Memory B cell (primary cell): ENCODE measurements around the gene SFMBT1.

Experiments
- ATAC-seq: fragments of 150-1000 bp; cut with Tn5 transposase; 2 replicates; pipeline ENCODE4 v1.10.0; 2021; ENCODE audit warnings: low read depth, mild to moderate bottlenecking, moderate library complexity
- DNase-seq, 2 donors: peaks; one replicate each; pipeline ENCODE4 v3.0.0; 2022; ENCODE audit warnings: low spot score in 2 of 2
- H3K27ac Mint-ChIP-seq: one replicate; pipeline ENCODE4 v1.8.0; 2022; ENCODE audit warnings: mild to moderate bottlenecking, moderate library complexity, mixed read lengths
- H3K27me3 Mint-ChIP-seq: one replicate; pipeline ENCODE4 v1.8.0; 2022; ENCODE audit warnings: mixed read lengths
- H3K36me3 Mint-ChIP-seq: one replicate; pipeline ENCODE4 v1.8.0; 2022; ENCODE audit warnings: mild to moderate bottlenecking, mixed read lengths
- H3K4me1 Mint-ChIP-seq: one replicate; pipeline ENCODE4 v1.8.0; 2022; ENCODE audit warnings: mixed read lengths
- H3K4me3 Mint-ChIP-seq: one replicate; pipeline ENCODE4 v1.8.0; 2022; ENCODE audit warnings: mild to moderate bottlenecking, moderate library complexity, mixed read lengths
- H3K9me3 Mint-ChIP-seq: one replicate; pipeline ENCODE4 v1.8.0; 2022; ENCODE audit warnings: mixed read lengths

The SFMBT1 gene

DNA sequence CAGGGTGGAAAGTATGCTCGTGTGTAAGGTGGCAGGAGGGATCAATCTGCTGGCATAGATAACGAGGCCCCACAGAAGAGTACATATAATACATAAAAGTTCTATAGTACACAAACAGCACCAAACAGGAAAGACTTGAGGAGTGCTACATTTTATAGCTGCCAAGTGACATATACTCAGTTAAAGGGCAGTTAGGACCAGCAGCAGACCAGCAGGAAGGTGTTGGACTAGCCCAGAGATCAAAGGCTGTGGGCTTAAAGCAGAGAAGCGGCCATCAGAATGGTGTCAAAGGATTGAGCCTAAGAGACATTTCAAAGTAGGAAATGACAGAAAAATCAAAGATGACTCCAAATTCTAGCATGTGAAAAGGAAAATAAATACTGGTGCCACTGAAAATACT is 34.5 kb downstream of the SFMBT1 start:
- H3K27me3 Mint-ChIP-seq, result no peaks in the 10 kb centered on the region
- no peak for ATAC-seq
- DNase-seq, result no peak
- H3K9me3 Mint-ChIP-seq, result no peaks in the 10 kb centered on the region
- peaks cover 4% of the 10 kb centered on the region for H3K36me3 Mint-ChIP-seq
- no peak overlapping the region for H3K4me3 Mint-ChIP-seq
- H3K4me1 Mint-ChIP-seq, result peaks cover 18% of the 10 kb centered on the region
- no peak overlapping the region for H3K27ac Mint-ChIP-seq

DNA sequence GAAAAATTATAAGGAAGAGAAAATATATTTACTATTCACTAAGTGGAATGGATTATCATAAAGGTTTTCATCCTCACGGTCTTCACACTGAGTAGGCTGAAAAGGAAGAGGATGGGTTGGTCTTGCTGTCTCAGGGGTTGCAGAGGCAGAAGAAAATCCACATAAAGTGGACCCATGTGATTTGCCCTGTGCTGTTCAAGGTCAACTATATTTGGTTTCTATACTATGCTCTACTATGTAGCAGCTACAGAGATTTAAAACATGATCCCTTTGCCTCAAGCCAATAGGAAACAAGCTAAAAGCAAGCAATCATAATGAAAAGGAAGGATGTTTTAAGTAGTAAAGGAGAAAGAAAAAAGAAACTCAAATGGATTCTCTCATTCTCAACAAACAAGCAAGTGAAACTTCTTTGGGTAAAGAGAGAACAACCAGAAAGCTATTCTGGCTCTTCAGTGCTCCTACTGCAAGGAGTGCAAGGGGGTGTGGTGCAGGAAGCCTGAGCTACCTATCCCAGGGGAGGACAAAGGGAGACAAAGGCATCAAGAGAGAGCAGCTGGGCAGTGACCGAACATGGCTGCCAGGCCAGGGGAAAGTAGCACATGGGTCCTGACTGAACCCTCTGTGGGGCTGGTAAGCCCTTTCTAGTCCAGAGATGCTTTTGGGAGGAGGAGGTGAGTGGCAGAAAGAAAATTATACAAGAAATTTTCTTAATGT is 35.9 kb downstream of the SFMBT1 start:
- Mint-ChIP-seq H3K9me3 (no peaks in the 10 kb centered on the region), H3K4me3 (no peak overlapping the region), H3K4me1 (peaks cover 26% of the 10 kb centered on the region), H3K27me3 (no peaks in the 10 kb centered on the region), H3K27ac (no peak overlapping the region), H3K36me3 (peaks cover 6% of the 10 kb centered on the region)
- no peak for ATAC-seq
- no peak for DNase-seq

DNA sequence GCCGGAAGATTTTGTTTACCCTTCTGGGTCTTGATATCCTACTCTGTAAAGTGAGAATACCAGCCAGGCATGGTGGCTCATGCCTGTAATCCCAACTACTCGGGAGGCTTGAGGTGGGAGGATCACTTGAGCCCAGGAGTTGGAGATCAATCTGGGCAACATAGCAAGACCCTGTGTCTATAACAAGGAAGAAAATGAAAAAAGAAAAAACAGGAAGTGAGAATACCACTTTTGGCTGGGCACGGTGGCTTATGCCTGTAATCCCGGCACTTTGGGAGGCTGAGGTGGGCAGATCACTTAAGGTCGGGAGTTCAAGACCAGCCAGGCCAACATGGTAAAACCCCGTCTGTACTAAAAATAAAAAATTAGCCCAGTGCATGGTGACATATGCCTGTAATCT is 36.9 kb downstream of the SFMBT1 start:
- Mint-ChIP-seq H3K4me3 (no peak overlapping the region), H3K4me1 (peaks cover 28% of the 10 kb centered on the region), H3K27me3 (no peaks in the 10 kb centered on the region), H3K27ac (no peak overlapping the region), H3K9me3 (no peaks in the 10 kb centered on the region), H3K36me3 (peaks cover 10% of the 10 kb centered on the region)
- no peak for DNase-seq
- peak; percentile 35 for ATAC-seq

DNA sequence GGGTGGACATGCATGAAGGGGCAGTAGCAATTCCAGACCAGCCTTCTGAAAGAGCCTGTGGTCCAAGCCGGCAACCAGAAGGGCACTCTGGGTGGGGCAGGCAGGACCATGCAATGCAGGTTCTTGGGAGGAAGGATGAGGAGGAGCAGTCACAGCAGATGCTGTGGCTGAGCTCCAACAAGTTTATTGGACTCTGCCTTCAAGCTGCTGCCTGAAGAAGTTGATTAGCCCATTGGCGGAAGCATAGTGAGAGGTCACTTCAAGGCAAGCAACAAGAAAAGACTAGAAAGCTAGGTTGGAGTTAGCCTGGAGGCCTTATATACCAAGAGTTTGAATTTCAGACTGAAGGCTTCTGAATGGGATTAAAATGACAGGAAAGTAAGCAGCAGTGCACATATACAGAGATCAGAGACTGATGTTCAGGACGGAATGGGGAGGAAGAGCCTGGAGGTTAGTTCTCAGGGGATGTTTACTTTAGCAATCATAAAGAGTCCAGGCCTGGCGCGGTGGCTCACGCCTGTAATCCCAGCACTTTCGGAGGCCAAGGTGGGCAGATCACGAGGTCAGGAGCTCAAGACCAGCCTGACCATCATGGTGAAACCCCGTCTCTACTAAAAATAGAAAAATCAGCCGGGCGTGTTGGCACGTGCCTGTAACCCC is 39.9 kb downstream of the SFMBT1 start:
- no peak overlapping the region for H3K4me3 Mint-ChIP-seq
- H3K4me1 Mint-ChIP-seq, result peaks cover 22% of the 10 kb centered on the region
- no peaks in the 10 kb centered on the region for H3K9me3 Mint-ChIP-seq
- H3K36me3 Mint-ChIP-seq, result peaks cover 6% of the 10 kb centered on the region
- no peak for DNase-seq
- no peaks in the 10 kb centered on the region for H3K27me3 Mint-ChIP-seq
- H3K27ac Mint-ChIP-seq, result peak overlapping the region; percentile 78
- no peak for ATAC-seq

DNA sequence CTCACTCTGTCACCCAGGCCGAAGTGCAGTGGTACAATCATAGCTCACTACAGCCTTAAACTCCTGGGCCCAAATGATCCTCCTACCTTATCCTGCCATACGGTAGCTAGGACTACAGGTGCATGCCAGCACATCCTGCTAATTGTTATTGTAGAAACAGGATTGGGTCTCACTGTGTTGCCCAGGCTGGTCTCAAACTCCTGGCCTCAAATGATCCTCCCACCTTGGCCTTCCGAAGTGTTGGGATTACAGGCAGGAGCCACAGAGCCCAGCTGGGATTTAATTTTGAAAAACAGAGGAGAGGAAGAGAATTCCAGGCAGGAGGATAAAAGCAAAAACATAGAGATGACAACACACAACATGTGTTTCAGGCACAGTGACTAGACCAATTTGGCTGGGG is 40.5 kb downstream of the SFMBT1 start:
- H3K27me3 Mint-ChIP-seq, result no peaks in the 10 kb centered on the region
- peak overlapping the region; percentile 78 for H3K27ac Mint-ChIP-seq
- DNase-seq, result no peak
- peaks cover 21% of the 10 kb centered on the region for H3K4me1 Mint-ChIP-seq
- no peaks in the 10 kb centered on the region for H3K9me3 Mint-ChIP-seq
- ATAC-seq, result no peak
- H3K4me3 Mint-ChIP-seq, result no peak overlapping the region
- peaks cover 6% of the 10 kb centered on the region for H3K36me3 Mint-ChIP-seq

DNA sequence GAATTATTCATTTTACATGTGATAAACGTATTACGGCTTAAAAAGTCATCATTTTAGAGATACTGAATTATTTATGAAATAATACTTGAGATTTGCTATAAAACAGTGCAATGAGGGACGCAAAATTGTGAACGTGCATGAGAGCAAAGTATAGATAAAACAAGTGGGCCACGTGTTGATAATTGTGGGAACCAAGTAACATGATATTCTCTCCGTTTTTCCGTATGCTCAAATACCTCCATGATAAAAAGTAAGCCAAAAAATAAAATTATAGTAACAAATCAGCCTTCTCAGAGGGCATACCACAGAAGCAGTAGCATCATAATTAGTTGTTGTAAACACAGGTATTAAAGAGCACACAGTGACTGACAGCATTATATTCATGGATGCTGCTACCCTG is 42.6 kb downstream of the SFMBT1 start:
- H3K4me1 Mint-ChIP-seq, result peaks cover 13% of the 10 kb centered on the region
- peaks cover 8% of the 10 kb centered on the region for H3K36me3 Mint-ChIP-seq
- no peaks in the 10 kb centered on the region for H3K27me3 Mint-ChIP-seq
- H3K4me3 Mint-ChIP-seq, result no peak overlapping the region
- no peak for DNase-seq
- no peak overlapping the region for H3K27ac Mint-ChIP-seq
- H3K9me3 Mint-ChIP-seq, result no peaks in the 10 kb centered on the region
- no peak for ATAC-seq

DNA sequence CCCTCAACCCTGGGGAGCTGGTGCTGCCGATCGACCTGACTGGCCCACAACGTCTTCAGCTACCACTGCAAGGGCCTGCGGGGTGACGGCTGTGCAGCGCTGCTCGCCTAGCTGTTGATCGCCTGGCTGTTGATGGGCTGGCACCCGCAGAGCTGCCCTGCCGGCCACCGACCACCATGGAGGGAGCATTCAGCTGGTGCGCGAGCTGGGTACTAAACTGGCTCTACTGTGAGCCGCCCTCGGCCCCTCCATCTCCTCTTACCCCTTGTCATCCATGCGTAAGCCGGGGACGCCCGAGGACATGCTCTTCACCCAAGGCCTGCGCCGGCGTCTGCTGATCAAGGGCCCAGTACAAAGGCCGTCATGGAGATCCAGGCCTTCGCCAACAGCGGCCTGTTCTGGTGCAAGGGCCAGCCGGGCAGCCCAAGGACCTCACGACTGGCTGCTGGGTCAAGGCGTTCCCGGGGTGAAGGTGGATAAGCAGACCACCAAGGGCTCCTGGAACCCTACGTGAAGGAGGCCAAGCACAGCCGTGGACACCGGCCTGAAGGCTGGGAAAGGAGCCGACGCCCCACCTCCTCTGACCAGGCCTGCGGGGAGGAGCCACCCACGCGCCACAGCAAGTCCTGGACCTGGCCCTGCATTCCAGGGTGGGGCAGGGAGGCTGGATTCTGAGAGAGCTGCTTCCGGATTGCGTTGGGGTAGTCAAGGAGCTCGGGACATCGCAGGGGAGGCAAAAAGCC is 46.9 kb downstream of the SFMBT1 start:
- peaks cover 9% of the 10 kb centered on the region for H3K36me3 Mint-ChIP-seq
- H3K4me1 Mint-ChIP-seq, result peaks cover 2% of the 10 kb centered on the region
- DNase-seq (no peak), ATAC-seq (no peak)
- no peaks in the 10 kb centered on the region for H3K9me3 Mint-ChIP-seq
- H3K27ac Mint-ChIP-seq, result no peak overlapping the region
- no peak overlapping the region for H3K4me3 Mint-ChIP-seq
- H3K27me3 Mint-ChIP-seq, result no peaks in the 10 kb centered on the region

DNA sequence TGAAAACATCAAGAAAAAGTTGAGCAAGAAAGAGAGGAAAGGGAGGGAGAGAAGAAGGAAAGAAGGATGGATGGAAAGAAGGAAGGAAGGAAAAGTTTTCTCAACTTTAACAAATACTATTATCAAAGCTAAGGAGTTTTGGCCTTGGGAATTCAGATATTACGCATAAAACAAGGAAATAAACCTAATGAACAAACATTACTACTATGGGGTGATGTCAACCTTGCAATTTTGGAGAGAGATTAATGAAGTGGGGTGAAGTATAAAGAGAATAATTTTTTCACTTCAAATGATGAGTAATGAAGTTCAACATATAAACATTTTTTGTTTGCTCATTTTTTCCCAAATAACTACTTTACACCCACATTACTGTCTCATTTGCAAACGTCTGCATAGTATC is 55.2 kb downstream of the SFMBT1 start:
- no peak for ATAC-seq
- no peaks in the 10 kb centered on the region for H3K27me3 Mint-ChIP-seq
- H3K9me3 Mint-ChIP-seq, result no peaks in the 10 kb centered on the region
- H3K27ac Mint-ChIP-seq, result no peak overlapping the region
- H3K4me3 Mint-ChIP-seq, result no peak overlapping the region
- no peaks in the 10 kb centered on the region for H3K36me3 Mint-ChIP-seq
- peaks cover 12% of the 10 kb centered on the region for H3K4me1 Mint-ChIP-seq
- DNase-seq, result no peak

DNA sequence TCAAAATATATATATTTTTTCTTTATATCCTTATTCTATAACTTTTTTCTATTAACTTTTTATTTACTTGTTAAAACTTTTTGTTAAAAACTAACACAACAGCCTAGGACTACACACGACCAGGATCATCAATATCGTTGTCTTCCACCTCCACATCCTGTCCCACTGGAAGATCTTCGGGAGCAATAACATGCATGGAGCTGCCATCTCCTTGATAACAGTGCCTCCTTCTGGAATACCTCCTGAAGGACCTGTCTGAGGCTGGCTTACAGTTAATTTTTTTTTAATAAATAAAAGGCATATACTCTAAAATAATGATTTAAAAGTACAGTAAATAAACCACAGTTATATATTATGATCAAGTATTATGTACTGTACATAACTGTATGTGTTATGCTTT is 58.9 kb downstream of the SFMBT1 start:
- H3K9me3 Mint-ChIP-seq, result no peaks in the 10 kb centered on the region
- DNase-seq, result no peak
- H3K27me3 Mint-ChIP-seq, result no peaks in the 10 kb centered on the region
- H3K4me3 Mint-ChIP-seq, result no peak overlapping the region
- no peak for ATAC-seq
- peaks cover 26% of the 10 kb centered on the region for H3K4me1 Mint-ChIP-seq
- H3K27ac Mint-ChIP-seq, result no peak overlapping the region
- no peaks in the 10 kb centered on the region for H3K36me3 Mint-ChIP-seq

DNA sequence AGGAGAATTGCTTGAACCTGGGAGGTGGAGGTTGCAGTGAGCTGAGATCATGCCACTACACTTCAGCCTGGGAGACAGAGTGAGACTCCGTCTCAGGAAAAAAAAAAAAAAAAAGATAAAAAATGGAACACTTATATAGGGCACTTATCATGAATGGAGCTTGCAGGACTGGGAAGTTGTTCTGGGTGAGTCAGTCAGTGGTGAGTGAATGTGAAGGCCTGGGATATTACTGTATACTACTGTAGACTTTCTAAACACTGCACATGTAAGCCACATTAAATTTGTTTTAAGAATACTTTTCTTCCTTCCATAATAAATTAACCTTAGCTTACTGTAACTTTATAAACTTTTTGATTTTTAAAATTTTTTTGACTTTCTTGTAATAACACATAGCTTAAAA is 59.8 kb downstream of the SFMBT1 start:
- Mint-ChIP-seq H3K27ac (no peak overlapping the region), H3K9me3 (no peaks in the 10 kb centered on the region), H3K4me1 (peaks cover 26% of the 10 kb centered on the region), H3K4me3 (no peak overlapping the region), H3K27me3 (no peaks in the 10 kb centered on the region), H3K36me3 (no peaks in the 10 kb centered on the region)
- ATAC-seq (no peak), DNase-seq (no peak)

DNA sequence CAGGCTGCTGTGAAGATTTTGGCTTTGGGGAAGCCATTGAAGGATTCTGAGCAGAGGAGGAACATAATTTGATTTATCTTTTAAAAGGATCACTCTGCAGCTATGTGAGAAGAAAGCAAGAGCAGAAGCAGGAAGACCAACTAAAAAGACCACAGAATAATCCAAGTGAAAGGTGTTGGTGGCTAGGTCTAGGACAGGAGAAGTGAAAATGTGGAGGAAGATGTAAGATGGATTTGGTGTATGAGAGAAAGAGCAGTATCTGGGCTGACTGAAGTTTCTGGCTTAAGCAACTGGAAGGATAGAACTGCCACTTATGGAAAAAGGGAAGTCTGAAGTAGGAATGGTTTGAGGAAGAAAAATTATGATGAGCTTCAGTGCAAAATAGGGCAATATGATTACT is 62.0 kb downstream of the SFMBT1 start:
- no peak for DNase-seq
- peak overlapping the region; percentile 95 for H3K27ac Mint-ChIP-seq
- H3K27me3 Mint-ChIP-seq, result no peaks in the 10 kb centered on the region
- H3K9me3 Mint-ChIP-seq, result no peaks in the 10 kb centered on the region
- ATAC-seq, result peak; percentile 30
- peaks cover 1% of the 10 kb centered on the region for H3K36me3 Mint-ChIP-seq
- peak overlapping the region; percentile 9 for H3K4me3 Mint-ChIP-seq
- peaks cover 25% of the 10 kb centered on the region for H3K4me1 Mint-ChIP-seq

DNA sequence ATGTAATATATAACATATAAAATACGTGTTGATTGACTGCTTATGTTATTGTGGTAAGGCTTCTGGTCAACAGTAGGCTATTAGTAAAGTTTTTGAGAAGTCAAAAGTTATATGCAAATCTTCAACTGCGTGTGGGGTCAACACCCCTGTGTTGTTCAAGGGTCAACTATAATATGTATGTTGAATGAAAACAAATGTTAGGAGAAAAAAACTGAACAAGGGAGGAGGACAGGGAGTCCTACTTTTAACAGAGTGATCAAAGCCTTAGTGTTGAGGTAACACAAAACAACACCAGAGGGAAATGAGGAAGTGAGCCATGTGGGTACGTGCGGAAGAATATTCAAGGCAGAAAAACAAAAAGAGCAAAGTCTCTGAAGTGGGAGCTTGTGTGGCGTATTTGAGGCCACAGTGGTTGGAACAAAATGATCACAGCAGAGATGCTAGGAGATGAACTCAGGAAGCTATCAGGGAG is 62.5 kb downstream of the SFMBT1 start:
- H3K27ac Mint-ChIP-seq, result peak overlapping the region; percentile 95
- H3K27me3 Mint-ChIP-seq, result no peaks in the 10 kb centered on the region
- DNase-seq (peak; percentile 22 to 56), ATAC-seq (peak; percentile 93)
- H3K4me3 Mint-ChIP-seq, result peak overlapping the region; percentile 9
- peaks cover 2% of the 10 kb centered on the region for H3K9me3 Mint-ChIP-seq
- peaks cover 3% of the 10 kb centered on the region for H3K36me3 Mint-ChIP-seq
- H3K4me1 Mint-ChIP-seq, result peaks cover 25% of the 10 kb centered on the region

DNA sequence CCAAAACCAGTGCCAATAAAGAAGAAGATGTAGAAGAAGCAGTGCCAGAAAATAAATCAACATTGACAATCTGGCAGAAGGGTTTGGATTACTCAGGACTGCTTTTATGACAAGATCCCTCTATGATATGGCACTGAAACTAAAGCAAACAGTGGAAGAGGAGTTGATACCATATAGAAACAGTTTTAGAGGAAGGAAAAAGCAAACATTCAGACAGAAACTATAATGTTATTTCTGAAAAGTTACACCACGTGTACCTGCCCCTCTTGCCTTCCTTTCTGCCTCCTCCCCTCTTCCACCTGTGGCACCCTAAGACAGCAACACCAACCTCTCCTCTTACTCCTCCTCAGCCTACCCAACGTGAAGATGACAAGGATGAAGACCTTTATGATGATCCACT is 63.0 kb downstream of the SFMBT1 start:
- Mint-ChIP-seq H3K4me1 (peaks cover 26% of the 10 kb centered on the region), H3K4me3 (no peak overlapping the region)
- peak; percentile 10 for ATAC-seq

DNA sequence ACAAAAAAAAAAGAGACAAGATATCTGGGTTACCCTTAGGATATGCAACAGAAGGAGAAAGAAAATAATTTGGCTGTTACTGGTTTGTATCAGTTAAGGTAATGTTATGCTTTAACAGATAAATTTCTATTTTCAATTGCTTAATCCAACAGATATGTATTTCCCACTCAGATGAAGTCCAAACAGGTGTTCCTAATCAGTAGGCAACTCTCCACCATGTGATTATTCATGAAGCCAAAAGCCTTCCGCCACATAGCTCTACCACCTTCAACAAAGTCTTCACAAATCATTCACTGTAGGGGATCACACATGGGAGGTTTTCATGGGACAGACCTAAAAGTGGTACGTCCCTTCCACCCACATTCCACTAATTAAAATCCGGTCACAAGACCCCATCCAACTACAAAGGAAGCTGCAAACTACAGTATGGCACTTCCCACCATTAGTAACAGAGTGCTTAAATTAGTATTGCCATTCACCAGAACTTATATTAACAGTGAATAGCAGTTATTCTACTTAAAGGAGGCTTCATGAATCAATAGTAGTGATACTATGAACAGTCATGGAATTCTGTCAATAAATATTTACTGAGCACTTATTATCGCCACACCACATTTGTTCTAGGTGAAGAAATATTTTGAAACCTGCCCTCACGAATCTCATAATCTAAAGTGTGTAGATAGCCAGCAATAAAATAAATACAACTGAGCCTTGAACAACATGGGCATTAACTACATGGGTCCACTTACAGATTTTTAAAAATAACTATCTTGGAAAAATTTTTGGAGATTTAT is 66.5 kb downstream of the SFMBT1 start:
- H3K27ac Mint-ChIP-seq, result no peak overlapping the region
- H3K36me3 Mint-ChIP-seq, result peaks cover 3% of the 10 kb centered on the region
- H3K4me3 Mint-ChIP-seq, result no peak overlapping the region
- peaks cover 23% of the 10 kb centered on the region for H3K4me1 Mint-ChIP-seq
- peaks cover 2% of the 10 kb centered on the region for H3K9me3 Mint-ChIP-seq
- H3K27me3 Mint-ChIP-seq, result no peaks in the 10 kb centered on the region
- ATAC-seq (no peak), DNase-seq (no peak)

More for the DNA sequence above, 63.0 kb downstream of the SFMBT1 start:
- peak overlapping the region; percentile 95 for H3K27ac Mint-ChIP-seq
- no peaks in the 10 kb centered on the region for H3K27me3 Mint-ChIP-seq
- DNase-seq, result no peak
- H3K9me3 Mint-ChIP-seq, result peaks cover 2% of the 10 kb centered on the region
- peaks cover 3% of the 10 kb centered on the region for H3K36me3 Mint-ChIP-seq
